SK-N-SH (cell line): ENCODE results near the gene MAX. TPM values are rescaled to one million over a fixed set of nuclear protein-coding genes. Genes with fewer than 3 reads are reported as not detected.

Experiments
- CTCF ChIA-PET: fragments of 300-600, 350-600 bp; formaldehyde crosslinking; extraction: SDS; loops from one replicate; lab custom pipeline; 2021; lab: Yijun Ruan, JAX
- POLR2A ChIA-PET: fragments of 350-600 bp; sonication (Branson Sonifier 250); formaldehyde crosslinking; extraction: SDS; loops from one replicate; lab custom pipeline; 2020; ENCODE audit warnings: antibody characterized with exemption, inconsistent platforms; lab: Yijun Ruan, JAX
- DNase-seq: peaks from one replicate; pipeline ENCODE4 v3.0.0; 2012
- H2AFZ ChIP-seq: fragments of 200-600 bp; sonication (generic); 2 replicates; pipeline ENCODE4 v1.8.1; 2016; ENCODE audit warnings: antibody characterized with exemption, mild to moderate bottlenecking, low read depth
- H3F3A ChIP-seq: fragments of 200-600 bp; sonication (generic); replicated peaks from 2 replicates; pipeline ENCODE3; 2016; ENCODE audit warnings: antibody characterized with exemption, mild to moderate bottlenecking; ENCODE audit not compliant: insufficient read depth
- H3K27ac ChIP-seq, 2 experiments: fragments of 200-500 bp in 1 of 2; fragments of 200-600 bp in 1 of 2; sonication (Bioruptor generic) in 1 of 2; sonication (generic), shearing (Covaris generic) in 1 of 2; 2 replicates each; pipeline versions ENCODE4 v1.5.1 to v1.6.1; 2014 to 2016; ENCODE audit warnings: low read depth in 2 of 2, inconsistent platforms in 1 of 2, low read length in 1 of 2, mild to moderate bottlenecking in 1 of 2, mixed read lengths in 1 of 2
- H3K27me3 ChIP-seq: fragments of 200-600 bp; sonication (generic), shearing (Covaris generic); 2 replicates; pipeline ENCODE4 v1.6.1; 2016; ENCODE audit warnings: mixed run types; ENCODE audit not compliant: insufficient read depth
- H3K36me3 ChIP-seq, 2 experiments: fragments of 200-500 bp in 1 of 2; fragments of 200-600 bp in 1 of 2; sonication (Bioruptor generic) in 1 of 2; sonication (generic) in 1 of 2; replicated peaks in 1 of 2; 2 replicates each; pipeline versions ENCODE3 to v1.5.1; 2014 to 2016; ENCODE audit warnings: low read length in 1 of 2, mild to moderate bottlenecking in 1 of 2; ENCODE audit not compliant: insufficient read depth in 2 of 2, control insufficient read depth in 1 of 2
- H3K4me1 ChIP-seq, 2 experiments: fragments of 200-500 bp in 1 of 2; fragments of 200-600 bp in 1 of 2; sonication (Bioruptor generic) in 1 of 2; sonication (generic), shearing (Covaris generic) in 1 of 2; 2 replicates each; pipeline versions ENCODE4 v1.5.1 to v1.6.1; 2014 to 2016; ENCODE audit warnings: low read depth in 1 of 2, low read length in 1 of 2, mixed run types in 1 of 2; ENCODE audit not compliant: insufficient read depth in 2 of 2, control insufficient read depth in 1 of 2
- H3K4me2 ChIP-seq: fragments of 200-600 bp; sonication (generic), shearing (Covaris generic); 2 replicates; pipeline ENCODE4 v1.6.1; 2017; ENCODE audit warnings: mixed run types
- H3K4me3 ChIP-seq, 2 experiments: fragments of 200-500 bp in 1 of 2; fragments of 200-600 bp in 1 of 2; sonication (Bioruptor generic) in 1 of 2; sonication (generic), shearing (Covaris generic) in 1 of 2; 2 replicates each; pipeline versions ENCODE4 v1.5.1 to v1.8.1; 2014 to 2016; ENCODE audit warnings: low read depth in 2 of 2, inconsistent platforms in 1 of 2, low read length in 1 of 2, mild to moderate bottlenecking in 1 of 2, mixed read lengths in 1 of 2, moderate library complexity in 1 of 2
- H3K79me2 ChIP-seq: fragments of 200-600 bp; sonication (generic); 2 replicates; pipeline ENCODE4 v1.8.1; 2017; ENCODE audit warnings: mild to moderate bottlenecking; ENCODE audit not compliant: insufficient read depth
- H3K9ac ChIP-seq: fragments of 200-600 bp; sonication (generic); 2 replicates; pipeline ENCODE4 v1.6.1; 2017; ENCODE audit warnings: mixed run types
- H3K9me2 ChIP-seq: fragments of 200-600 bp; sonication (generic); 2 replicates; pipeline ENCODE4 v1.6.1; 2017; ENCODE audit warnings: mixed run types
- H3K9me3 ChIP-seq: fragments of 200-600 bp; sonication (generic); 2 replicates; pipeline ENCODE4 v1.6.1; 2017; ENCODE audit warnings: mixed run types, mild to moderate bottlenecking, moderate library complexity
- H4K20me1 ChIP-seq: fragments of 200-600 bp; sonication (generic); 2 replicates; pipeline ENCODE4 v1.6.1; 2017; ENCODE audit warnings: mild to moderate bottlenecking, mixed run types; ENCODE audit not compliant: insufficient read depth
- ELF1 ChIP-seq: IDR thresholded peaks from 2 replicates; pipeline ENCODE4 v1.4.0; 2012
- EP300 ChIP-seq, 2 experiments: IDR thresholded peaks; 2 replicates each; pipeline versions ENCODE4 v1.4.0 to v1.6.1; 2012; ENCODE audit warnings: borderline replicate concordance in 1 of 2, low read depth in 1 of 2, low read length in 1 of 2
- FOSL2 ChIP-seq: IDR thresholded peaks from 2 replicates; pipeline ENCODE4 v1.4.0; 2012; ENCODE audit warnings: low read depth, mild to moderate bottlenecking, moderate library complexity, borderline replicate concordance
- FOXJ3 ChIP-seq: sonication (generic); formaldehyde crosslinking; IDR thresholded peaks from 2 replicates; pipeline ENCODE4 v1.5.1; 2020; ENCODE audit warnings: mild to moderate bottlenecking, missing genetic modification reagents
- GABPA ChIP-seq: IDR thresholded peaks from 2 replicates; pipeline ENCODE4 v1.4.0; 2012; ENCODE audit warnings: low read depth, mild to moderate bottlenecking
- JUND ChIP-seq: IDR thresholded peaks from 2 replicates; pipeline ENCODE4 v1.4.0; 2012
- MEF2A ChIP-seq: IDR thresholded peaks from 2 replicates; pipeline ENCODE4 v1.4.0; 2012; ENCODE audit warnings: low read depth, borderline replicate concordance
- NFIC ChIP-seq: IDR thresholded peaks from 2 replicates; pipeline ENCODE4 v1.4.0; 2012; ENCODE audit warnings: borderline replicate concordance
- POLR2AphosphoS5 ChIP-seq: IDR thresholded peaks from 2 replicates; pipeline ENCODE4 v1.6.1; 2012; ENCODE audit warnings: low read depth, low read length
- RAD21 ChIP-seq: IDR thresholded peaks from 2 replicates; pipeline ENCODE4 v1.6.1; 2012; ENCODE audit warnings: mild to moderate bottlenecking, low read length
- SIN3A ChIP-seq: IDR thresholded peaks from 2 replicates; pipeline ENCODE4 v1.6.1; 2012; ENCODE audit warnings: low read depth, mild to moderate bottlenecking, low read length, moderate library complexity, borderline replicate concordance
- SMC3 ChIP-seq: IDR thresholded peaks from 2 replicates; pipeline ENCODE4 v1.6.1; 2012; ENCODE audit warnings: low read depth, low read length, improper control_type of control experiment
- TCF12 ChIP-seq: IDR thresholded peaks from 2 replicates; pipeline ENCODE4 v1.4.0; 2012
- TEAD4 ChIP-seq: IDR thresholded peaks from 2 replicates; pipeline ENCODE4 v1.4.0; 2012; ENCODE audit warnings: mild to moderate bottlenecking, borderline replicate concordance; ENCODE audit not compliant: insufficient read depth
- USF1 ChIP-seq: IDR thresholded peaks from 2 replicates; pipeline ENCODE4 v1.4.0; 2012; ENCODE audit warnings: low read depth, borderline replicate concordance
- WGBS: methylation state at CpG from one replicate; pipeline ENCODE4 v1.1.6; 2017; ENCODE audit warnings: low lambda C conversion rate; 5-methylcytosine and 5-hydroxymethylcytosine counted together
- polyA plus RNA-seq, 3 experiments: library from polyadenylated mRNA; depleted of rRNA; stranded (reverse); fragments of >200 nt; gene quantifications; 2 replicates each; pipeline ENCODE4 v1.2.3, GENCODE V29; 2012
- TF ChIP-seq, protein P1 (sequence below): IDR thresholded peaks from 2 replicates; pipeline ENCODE4 v1.4.0; 2012; ENCODE audit warnings: low read depth, borderline replicate concordance
- TF ChIP-seq, protein P2 (sequence below): fragments of 150-350 bp; IDR thresholded peaks from 2 replicates; pipeline ENCODE4 v1.6.1; 2017; ENCODE audit warnings: antibody characterized with exemption, low read length, low read depth, borderline replicate concordance
- TF ChIP-seq, protein P3 (sequence below): fragments of 150-350 bp; IDR thresholded peaks from 2 replicates; pipeline ENCODE4 v1.6.1; 2016; ENCODE audit warnings: mild to moderate bottlenecking, low read depth, low read length
- TF ChIP-seq, protein P4 (sequence below): IDR thresholded peaks from 2 replicates; pipeline ENCODE4 v1.6.1; 2012; ENCODE audit warnings: mild to moderate bottlenecking, low read depth, low read length, moderate library complexity

MAX gene
- polyA plus RNA-seq, 1 of the 3 experiments (the other 2 are of a cell fraction): 103 TPM

DNA sequence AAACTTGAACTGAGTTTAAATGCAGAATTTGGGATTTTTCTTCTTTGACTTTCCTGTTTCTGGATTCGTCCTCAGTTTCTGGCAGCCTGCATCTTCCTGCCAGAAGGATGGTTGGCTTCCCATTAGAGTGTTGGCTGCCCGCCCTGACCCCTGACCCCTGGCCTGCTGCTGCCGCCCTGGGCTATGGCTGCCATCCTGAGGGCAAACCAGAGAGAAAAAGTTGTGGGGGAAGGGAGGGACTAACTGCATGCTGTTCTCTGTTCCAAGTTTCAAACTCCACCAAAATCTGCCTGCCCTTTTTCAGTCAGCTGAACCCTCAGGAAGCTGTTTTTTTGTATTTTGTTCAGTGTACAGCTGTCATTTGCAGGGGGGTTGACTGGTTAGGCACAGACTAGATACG is 67.3 kb downstream of the MAX start:
- TF ChIP-seq TEAD4 (no peak), MEF2A (no peak), JUND (no peak), RAD21 (no peak), NFIC (no peak), SMC3 (no peak), FOXJ3 (CRISPR knock-in tag) (no peak), TCF12 (no peak), USF1 (no peak), SIN3A (no peak), ELF1 (no peak), FOSL2 (no peak), POLR2AphosphoS5 (no peak), GABPA (no peak), EP300 (IDR thresholded peaks at IDR 0.05; ENCODE audit: borderline replicate concordance in 1 of 2, low read depth in 1 of 2, low read length in 1 of 2) (no peak)
- TF ChIP-seq, protein P1, sequence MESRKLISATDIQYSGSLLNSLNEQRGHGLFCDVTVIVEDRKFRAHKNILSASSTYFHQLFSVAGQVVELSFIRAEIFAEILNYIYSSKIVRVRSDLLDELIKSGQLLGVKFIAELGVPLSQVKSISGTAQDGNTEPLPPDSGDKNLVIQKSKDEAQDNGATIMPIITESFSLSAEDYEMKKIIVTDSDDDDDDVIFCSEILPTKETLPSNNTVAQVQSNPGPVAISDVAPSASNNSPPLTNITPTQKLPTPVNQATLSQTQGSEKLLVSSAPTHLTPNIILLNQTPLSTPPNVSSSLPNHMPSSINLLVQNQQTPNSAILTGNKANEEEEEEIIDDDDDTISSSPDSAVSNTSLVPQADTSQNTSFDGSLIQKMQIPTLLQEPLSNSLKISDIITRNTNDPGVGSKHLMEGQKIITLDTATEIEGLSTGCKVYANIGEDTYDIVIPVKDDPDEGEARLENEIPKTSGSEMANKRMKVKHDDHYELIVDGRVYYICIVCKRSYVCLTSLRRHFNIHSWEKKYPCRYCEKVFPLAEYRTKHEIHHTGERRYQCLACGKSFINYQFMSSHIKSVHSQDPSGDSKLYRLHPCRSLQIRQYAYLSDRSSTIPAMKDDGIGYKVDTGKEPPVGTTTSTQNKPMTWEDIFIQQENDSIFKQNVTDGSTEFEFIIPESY: no peak
- TF ChIP-seq, protein P2, sequence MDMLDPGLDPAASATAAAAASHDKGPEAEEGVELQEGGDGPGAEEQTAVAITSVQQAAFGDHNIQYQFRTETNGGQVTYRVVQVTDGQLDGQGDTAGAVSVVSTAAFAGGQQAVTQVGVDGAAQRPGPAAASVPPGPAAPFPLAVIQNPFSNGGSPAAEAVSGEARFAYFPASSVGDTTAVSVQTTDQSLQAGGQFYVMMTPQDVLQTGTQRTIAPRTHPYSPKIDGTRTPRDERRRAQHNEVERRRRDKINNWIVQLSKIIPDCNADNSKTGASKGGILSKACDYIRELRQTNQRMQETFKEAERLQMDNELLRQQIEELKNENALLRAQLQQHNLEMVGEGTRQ: no peak
- TF ChIP-seq, protein P3, sequence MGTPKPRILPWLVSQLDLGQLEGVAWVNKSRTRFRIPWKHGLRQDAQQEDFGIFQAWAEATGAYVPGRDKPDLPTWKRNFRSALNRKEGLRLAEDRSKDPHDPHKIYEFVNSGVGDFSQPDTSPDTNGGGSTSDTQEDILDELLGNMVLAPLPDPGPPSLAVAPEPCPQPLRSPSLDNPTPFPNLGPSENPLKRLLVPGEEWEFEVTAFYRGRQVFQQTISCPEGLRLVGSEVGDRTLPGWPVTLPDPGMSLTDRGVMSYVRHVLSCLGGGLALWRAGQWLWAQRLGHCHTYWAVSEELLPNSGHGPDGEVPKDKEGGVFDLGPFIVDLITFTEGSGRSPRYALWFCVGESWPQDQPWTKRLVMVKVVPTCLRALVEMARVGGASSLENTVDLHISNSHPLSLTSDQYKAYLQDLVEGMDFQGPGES: no peak
- TF ChIP-seq, protein P4, sequence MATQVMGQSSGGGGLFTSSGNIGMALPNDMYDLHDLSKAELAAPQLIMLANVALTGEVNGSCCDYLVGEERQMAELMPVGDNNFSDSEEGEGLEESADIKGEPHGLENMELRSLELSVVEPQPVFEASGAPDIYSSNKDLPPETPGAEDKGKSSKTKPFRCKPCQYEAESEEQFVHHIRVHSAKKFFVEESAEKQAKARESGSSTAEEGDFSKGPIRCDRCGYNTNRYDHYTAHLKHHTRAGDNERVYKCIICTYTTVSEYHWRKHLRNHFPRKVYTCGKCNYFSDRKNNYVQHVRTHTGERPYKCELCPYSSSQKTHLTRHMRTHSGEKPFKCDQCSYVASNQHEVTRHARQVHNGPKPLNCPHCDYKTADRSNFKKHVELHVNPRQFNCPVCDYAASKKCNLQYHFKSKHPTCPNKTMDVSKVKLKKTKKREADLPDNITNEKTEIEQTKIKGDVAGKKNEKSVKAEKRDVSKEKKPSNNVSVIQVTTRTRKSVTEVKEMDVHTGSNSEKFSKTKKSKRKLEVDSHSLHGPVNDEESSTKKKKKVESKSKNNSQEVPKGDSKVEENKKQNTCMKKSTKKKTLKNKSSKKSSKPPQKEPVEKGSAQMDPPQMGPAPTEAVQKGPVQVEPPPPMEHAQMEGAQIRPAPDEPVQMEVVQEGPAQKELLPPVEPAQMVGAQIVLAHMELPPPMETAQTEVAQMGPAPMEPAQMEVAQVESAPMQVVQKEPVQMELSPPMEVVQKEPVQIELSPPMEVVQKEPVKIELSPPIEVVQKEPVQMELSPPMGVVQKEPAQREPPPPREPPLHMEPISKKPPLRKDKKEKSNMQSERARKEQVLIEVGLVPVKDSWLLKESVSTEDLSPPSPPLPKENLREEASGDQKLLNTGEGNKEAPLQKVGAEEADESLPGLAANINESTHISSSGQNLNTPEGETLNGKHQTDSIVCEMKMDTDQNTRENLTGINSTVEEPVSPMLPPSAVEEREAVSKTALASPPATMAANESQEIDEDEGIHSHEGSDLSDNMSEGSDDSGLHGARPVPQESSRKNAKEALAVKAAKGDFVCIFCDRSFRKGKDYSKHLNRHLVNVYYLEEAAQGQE: no peak
- H3K4me2 ChIP-seq: no peak overlapping the region
- peak; percentile 22 for DNase-seq
- H3K4me3 ChIP-seq: no peak overlapping the region
- ChIA-PET CTCF (interaction anchor here (0.6 to 1.9 kb wide), 5 partner anchors 11 to 48 kb away, joined by 3 to 11 read pairs (median 4); partner anchors contain the start of gene FNTB), POLR2A (no interaction called here)
- no peaks in the 10 kb centered on the region for H3K79me2 ChIP-seq
- no peak overlapping the region for H2AFZ ChIP-seq
- no peak overlapping the region for H3K27ac ChIP-seq
- H3F3A ChIP-seq: no peaks in the 10 kb centered on the region
- H3K9me2 ChIP-seq: no peaks in the 10 kb centered on the region
- 82% methylated on average over 4 of the region's 4 CpGs for WGBS
- H3K27me3 ChIP-seq: no peaks in the 10 kb centered on the region
- peaks cover 9% of the 10 kb centered on the region in 2 experiments for H3K36me3 ChIP-seq
- H3K9me3 ChIP-seq: no peaks in the 10 kb centered on the region
- no peaks in the 10 kb centered on the region for H4K20me1 ChIP-seq
- H3K4me1 ChIP-seq: peaks cover 0 to 6% of the 10 kb centered on the region in 2 experiments; a peak in 1 of 4 replicates
- no peak overlapping the region for H3K9ac ChIP-seq
